Stimulated activated CD8-positive, alpha-beta memory T cell treated with anti-CD3 and anti-CD28 coated beads, Interleukin-12 subunit alpha, Interleukin-12 subunit beta, amount 100 ng/mL, for 4 hours (primary cell): ENCODE data around the gene ZNF771.
A peak's percentile ranks its signal among the peaks of the same experiment; 100 is the strongest.

Experiments
- DNase-seq: peaks from one replicate; pipeline ENCODE4 v3.0.0-alpha.2; 2020; ENCODE audit warnings: low read depth

Gene ZNF771

DNA sequence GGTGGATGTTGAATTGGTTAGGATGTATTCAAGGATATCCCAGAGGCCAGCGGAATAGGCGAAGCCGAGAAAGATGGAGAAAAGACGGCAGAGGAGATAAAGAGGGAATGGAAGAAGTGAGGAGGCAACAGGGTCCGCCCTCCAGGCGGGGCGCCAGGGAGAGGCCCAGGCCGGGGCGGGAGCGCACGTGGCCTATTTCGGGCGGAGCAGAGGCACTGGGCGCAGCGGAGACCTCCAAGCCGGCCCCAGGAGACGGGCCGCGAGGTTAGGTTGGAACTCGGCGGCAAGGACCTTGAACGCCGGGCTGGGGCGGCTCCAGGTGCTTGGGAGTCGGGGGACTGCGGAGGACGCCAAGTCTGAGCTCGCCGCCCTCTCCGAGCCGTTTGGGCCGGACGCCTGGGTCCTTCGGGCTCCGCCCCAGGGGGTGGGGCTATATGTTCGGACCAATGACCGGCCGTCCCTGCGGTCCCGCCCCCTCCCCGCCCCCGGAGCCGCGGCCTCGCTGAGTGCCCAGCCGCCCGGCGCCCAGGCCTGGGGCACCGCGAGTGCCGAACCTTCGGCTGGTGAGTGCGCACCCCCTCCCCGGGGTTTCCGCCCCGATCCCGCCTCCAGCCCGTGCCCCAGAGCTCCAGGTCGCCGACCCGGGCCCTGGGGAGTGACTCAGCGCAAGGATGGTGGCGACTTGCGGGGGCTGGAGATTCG lies at the start of gene ZNF771:
Gene ZNF771 (plus strand): TSS at position 505 of the 702 bp plus-strand sequence. CDS start 448 bp downstream, outside the sequence.
- DNase-seq: peak; percentile 86

DNA sequence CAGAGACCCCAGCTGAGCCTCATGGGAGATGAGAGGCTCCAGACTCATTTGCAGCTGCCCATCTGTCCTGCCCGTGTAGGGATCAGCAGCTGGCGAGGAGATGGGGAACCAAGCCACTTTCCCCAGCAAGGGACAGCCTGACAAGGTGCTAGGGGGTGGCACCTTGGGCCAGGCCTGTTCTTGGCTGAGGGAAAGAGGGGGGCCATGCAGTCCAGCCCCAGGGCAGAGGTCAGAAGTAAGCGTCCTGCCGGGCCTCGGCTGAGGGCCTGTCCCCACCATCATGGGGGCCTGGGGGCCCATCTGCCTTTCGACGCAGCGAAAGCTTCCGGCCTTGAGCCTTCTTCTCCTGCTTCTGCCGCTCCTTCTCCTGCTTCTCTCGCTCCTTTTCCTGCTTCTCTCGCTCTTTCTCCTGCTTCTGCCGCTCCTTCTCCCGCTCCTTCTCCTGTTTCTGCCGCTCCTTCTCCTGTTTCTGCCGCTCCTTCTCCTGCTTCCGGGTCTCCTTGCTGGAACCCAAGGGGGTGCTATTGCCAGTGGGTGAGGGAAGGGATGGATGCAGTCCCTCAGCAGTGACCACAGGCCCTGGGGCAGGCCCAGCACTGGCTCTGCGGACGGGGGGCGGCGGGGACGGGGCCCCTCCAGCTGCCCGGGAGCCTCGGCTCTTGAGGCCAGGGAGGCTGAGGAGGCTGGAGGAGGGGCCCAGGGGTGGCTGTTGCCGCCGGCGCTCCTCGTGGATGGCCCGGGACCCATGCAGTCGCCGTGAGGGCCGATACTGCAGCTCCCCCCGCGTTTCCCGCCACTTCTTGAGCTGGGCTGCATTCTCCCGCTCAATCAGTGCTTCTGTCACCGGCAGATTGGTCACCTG lies 49.5 kb upstream of the ZNF771 start:
- no peak for DNase-seq

GRCh38 chr16:30358577-30358936 lies 48.8 kb upstream of the ZNF771 start:
- DNase-seq: no peak

GRCh38 chr16:30358990-30359870 lies 48.2 kb upstream of the ZNF771 start:
- DNase-seq: no peak

DNA sequence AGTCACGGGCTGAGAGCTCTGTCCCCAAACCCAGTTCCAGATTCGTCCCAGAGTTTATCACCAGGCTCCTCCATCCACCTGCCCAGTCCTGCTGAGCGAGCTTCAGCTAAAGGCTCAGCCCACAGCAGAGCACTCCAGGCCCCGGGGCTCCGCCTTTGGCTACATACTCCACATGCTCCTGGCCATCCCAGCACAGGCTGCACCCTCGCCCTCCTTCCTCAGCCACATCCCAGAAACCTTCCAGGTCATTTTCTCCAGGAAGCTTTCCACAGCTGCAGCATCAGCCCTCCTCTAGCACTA lies 47.6 kb upstream of the ZNF771 start:
- DNase-seq: no peak

- no peak for DNase-seq
These were observed 46.2 kb upstream of the ZNF771 start for GRCh38 chr16:30361180-30361579.

DNA sequence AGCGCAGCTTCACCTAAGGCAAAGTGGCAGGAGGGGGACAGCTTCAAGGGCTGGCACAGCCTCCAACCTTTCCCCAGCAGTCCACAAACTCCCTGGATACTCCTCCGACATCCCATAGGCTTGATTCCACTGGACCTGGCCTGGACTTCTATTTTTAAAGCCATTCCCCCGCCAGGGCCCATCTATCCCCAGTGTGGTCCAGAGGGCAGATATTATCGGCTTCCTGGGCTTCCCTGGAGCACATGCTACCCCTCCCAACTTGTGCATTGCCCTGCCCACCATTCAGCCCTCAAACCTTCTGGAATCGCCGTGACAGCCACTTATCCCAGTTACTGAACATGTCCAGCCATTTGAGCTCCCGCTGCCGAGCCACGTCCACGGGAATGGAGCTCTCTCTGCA lies 42.2 kb upstream of the ZNF771 start:
- DNase-seq: no peak

DNA sequence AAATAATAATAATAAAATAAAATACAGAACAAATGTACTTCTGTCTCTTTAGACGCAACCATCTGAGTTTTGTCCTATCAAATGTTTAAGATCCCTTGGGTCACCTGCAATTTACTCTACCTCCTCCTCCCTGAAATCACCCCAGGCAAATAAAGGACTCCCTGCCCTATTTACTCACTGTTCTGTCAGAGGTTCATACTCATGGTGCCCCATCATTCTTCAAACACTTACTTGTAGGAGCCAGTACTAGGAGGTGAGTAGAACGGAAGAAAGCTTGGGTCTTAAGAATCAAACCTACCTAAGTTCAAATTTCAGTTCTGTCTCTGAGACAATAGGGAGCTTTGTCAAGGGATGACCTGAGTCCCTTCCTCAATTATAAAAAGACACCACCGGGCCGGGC lies 40.9 kb upstream of the ZNF771 start:
- DNase-seq: no peak

GRCh38 chr16:30367349-30368009 lies 39.9 kb upstream of the ZNF771 start:
- no peak for DNase-seq

GRCh38 chr16:30368122-30368791 lies 39.1 kb upstream of the ZNF771 start:
- DNase-seq: no peak

GRCh38 chr16:30368792-30369090 lies 38.7 kb upstream of the ZNF771 start:
- no peak for DNase-seq

GRCh38 chr16:30369091-30369937 lies 38.1 kb upstream of the ZNF771 start:
- DNase-seq: peak; percentile 14

GRCh38 chr16:30369938-30370455 lies 37.4 kb upstream of the ZNF771 start:
- no peak for DNase-seq

GRCh38 chr16:30370456-30371247 lies 36.8 kb upstream of the ZNF771 start, which contains the start of gene TBC1D10B:
Gene TBC1D10B (minus strand): TSS chr16:30370494. CDS start chr16:30370183, 311 bp downstream.
- peak; percentile 96 for DNase-seq

GRCh38 chr16:30371248-30371816 lies 36.1 kb upstream of the ZNF771 start:
- no peak for DNase-seq

DNA sequence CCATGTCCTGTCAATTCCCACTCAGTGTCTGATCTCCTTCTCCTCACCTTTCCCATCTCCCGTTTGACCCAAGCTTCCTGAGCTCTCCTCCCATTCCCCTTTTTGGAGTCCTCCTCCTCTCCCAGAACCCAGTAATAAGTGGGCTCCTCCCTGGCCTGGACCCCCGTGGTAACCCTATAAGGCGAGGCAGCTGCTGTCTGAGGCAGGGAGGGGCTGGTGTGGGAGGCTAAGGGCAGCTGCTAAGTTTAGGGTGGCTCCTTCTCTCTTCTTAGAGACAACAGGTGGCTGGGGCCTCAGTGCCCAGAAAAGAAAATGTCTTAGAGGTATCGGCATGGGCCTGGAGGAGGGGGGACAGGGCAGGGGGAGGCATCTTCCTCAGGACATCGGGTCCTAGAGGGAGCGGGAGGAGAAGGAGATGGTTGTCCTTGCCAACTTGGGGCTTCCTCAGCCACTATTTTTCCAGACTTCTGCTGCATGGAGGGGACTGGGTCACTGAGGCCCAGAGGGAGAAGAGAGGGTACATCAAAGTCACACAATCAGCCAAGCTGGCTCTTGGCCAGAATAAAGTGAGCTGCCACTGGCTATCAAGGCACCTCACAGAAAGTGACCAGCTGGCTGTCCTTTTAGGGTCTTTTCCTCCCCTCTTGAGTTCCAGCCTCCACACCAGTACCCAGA lies 35.2 kb upstream of the ZNF771 start:
- no peak for DNase-seq

DNA sequence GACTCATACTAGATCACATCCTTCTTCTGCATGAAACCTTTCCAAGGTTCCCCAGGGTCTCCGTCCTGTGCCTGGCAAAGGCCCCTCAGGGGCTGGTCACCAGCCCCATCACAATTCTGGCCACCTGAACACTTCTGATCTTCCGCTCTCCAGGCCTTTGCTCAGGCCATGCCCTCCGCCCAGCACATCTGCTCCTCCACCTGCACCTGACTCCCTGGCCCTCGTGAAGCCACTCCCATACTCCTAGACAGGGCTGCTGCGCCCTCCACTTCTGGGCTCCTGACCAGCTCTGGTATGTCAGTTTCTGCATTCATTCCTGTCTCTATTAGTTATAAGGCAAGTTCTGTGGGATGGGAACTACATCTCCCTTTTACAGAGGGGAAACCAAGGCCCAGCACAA lies 34.7 kb upstream of the ZNF771 start:
- no peak for DNase-seq

GRCh38 chr16:30374538-30374937 lies 32.9 kb upstream of the ZNF771 start, which contains the start of gene MYL11:
Gene MYL11 (plus strand): TSS chr16:30374802. CDS start chr16:30374858, 56 bp downstream.
- DNase-seq: no peak

DNA sequence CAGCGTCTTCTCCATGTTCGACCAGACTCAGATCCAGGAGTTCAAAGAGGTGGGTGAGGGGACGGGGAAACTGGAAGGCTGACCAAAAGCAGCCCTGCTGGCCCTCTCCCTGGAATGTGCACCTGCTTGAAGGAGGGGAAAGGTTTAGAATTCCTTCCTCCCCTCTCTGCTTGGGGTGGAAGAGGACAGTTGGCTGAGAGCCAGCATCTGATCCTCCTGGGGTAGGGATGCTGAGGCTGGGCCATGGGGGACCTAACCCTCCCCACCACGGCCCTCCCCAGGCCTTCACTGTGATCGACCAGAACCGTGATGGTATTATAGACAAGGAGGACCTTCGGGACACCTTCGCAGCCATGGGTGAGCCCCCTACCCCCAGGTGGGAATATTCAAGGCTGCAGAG lies 31.5 kb upstream of the ZNF771 start:
- no peak for DNase-seq
